ENCODE results near the gene BTG1.

BTG1 gene, protein sequence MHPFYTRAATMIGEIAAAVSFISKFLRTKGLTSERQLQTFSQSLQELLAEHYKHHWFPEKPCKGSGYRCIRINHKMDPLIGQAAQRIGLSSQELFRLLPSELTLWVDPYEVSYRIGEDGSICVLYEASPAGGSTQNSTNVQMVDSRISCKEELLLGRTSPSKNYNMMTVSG

DNA sequence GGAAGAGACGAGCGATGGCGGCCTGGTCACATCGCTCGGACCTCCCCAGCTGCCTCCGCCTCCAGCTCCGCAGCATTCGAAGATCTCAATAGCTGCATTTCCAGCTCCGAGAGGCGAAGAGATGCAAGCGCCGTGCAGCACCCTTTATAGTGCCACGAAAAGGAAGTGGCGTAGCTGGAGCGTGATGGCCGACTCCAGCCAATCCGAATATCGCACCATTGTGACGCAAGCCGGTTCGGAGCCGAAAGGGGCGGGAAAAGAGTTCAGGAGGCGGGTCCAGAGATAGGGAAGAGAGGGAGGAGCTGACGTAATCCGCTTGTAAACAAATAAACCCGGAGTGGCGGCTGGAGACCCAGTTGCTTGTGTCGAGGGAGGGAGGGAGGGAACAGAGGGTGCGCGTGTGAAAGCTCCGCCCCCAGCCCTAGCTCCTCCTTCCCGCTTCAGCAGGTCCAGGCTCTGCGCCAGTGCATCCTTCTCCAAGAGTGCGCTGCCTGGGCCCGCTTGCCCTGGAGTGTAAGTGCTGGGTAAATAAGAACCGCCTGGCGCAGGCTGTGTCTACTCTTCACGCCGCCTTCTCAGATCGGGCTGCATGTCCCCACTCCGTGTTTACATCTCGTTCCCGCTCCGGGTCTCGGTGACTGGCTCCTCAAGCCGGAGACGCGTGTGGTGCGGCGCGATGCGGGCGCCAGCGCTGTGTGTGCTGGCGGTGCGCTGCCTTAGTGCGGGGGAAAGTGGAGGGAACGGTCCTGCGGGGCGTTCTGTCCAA, at the start of gene BTG1:
Gene BTG1 (minus strand): TSS at position 116 of the 766 bp plus-strand sequence. CDS start 311 bp downstream, outside the sequence.
- DNase-seq: peak; percentile 100

DNA sequence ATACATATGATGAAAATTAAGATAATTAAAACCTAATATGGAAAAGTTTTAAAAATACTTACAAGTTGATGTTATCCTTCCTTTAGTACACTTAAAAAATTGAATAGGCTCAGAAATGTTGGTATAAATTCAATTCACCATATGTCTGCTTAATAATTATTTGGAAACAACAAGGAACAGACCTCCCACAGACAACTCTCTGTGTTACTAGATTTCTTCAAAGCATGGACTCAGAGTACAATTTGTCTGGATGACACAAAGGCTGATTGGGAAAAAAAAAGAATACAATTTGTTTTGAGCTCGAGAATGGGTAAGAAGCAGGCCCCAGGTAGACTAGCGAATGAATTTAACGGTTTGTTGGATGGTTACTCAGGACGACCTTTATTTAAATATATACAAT, 48.9 kb upstream of the BTG1 start:
- DNase-seq: no peak

DNA sequence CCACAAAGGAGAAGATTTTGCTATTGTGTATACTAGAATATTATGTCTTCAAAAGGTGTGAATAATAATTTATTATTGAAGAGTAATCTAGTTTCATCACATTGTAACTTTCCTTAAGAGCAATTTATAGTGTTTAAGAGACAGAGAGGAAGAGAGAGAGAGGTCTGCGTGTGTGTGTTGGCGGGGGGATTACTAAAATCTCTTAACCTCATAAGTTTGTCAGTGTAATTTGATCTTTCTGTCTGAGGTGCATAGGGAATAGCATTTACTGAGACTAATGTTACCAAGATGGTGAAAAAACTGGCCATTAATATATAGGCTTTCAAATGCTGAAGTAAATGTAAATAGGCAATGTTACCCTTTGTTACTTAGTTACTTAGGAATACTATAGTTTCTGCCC, 48.2 kb upstream of the BTG1 start:
- no peak for DNase-seq

DNA sequence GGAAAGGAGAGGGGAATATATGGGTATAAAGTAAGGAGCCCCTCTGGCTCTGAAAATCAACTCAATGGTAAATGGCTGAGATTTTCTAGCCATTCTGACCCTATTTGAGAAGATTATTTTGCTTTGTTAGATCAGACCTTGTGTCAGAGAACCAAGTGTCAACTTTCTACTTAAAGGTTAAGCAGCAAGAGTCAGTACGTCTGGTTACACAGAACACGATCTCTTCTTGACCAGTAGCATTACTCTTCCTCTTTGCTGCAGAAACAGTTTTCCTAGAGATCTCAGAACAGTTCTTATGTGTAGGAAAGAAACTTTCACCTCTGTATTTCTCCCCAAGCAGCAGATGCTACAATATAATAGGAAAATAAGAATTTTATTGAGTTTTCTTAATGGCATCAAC, 47.4 kb upstream of the BTG1 start:
- no peak for DNase-seq

DNA sequence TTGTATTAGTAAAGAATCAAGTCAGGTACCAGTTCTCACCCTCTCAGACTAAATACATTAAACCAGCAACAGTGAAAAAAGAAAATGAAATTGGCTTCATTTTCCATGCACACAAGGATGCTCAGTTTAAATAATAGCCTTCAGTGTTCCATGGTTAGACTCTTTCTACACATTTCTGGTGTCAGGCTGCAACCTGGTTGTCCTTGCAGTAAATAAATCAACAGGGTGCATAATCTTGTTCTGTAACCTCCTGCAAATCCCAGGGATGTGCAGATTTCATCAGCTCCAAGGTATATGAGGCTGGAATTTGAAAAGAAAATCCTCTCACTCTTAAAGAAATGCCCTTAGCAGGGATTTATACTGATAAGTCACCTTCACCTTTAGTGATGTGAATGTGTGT, 46.7 kb upstream of the BTG1 start:
- DNase-seq: no peak

DNA sequence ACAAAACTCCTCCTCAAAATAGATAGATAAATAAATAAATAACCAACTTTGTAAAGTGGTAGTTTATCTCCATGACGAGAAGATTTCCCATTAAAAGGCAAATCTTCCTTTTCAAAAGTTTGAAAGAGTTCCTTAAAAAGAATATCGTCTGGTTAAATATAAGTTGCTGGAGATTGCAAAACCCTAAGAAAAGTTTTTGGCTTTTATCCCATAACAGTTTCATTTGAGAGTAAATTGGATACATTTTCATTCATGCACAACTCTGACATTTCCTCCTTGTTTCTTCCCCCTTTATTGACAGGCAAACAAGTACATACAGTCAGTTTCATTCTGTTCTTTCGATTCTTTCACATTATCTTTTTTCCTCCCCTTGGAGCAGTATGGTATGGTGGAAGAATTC, 45.4 kb upstream of the BTG1 start:
- no peak for DNase-seq

DNA sequence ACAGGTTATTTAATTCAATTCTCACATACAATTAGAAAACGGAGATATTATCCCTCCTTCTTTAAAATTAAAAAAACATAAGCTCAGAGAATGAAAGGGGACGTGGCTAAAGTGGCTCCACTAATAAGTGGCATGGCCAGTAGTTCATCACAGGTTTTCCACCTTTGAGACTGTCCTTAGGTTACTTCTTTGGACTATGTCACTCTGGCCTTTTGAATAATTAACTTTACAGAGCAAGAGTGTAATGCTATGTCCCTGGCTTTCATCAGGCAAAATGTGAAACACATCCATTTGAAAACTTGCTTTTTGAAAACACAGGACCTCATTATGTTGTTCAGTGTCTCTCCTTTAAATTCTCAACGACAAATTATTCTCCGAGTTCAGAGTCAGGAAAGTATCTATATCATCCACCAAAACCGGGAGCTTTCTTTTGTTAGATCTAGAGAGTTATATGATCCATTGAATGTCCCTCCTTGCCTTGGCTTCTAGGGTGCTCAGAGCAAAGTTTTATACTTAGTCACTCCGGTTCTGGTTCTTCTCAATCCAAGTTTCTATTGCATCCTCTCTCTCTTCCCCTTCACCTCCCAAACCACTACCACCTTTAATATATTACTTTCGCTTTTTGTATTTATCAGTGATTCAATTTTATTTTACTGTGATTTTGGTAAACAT, 43.0 kb upstream of the BTG1 start:
- no peak for DNase-seq

DNA sequence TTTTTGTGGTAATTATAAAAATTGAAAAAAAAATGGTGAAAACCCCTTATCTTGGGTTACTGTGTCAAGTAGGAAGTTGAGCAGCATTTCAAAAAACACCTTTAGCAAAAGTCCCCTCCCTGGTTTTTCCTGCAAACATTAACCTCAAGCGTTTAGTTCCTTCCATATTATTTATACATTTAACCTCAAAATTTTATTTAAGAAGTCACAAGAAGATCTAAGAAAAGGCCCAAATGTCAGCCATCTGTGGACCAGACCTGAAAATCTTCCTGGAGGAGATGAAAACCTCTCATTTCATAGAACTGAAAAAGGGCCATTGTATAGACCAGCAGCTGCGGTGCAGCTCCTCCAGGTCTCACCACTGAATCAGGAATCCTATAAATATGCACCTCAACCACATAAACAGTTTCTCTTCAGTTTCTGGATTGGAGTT, 40.4 kb upstream of the BTG1 start:
- no peak for DNase-seq

DNA sequence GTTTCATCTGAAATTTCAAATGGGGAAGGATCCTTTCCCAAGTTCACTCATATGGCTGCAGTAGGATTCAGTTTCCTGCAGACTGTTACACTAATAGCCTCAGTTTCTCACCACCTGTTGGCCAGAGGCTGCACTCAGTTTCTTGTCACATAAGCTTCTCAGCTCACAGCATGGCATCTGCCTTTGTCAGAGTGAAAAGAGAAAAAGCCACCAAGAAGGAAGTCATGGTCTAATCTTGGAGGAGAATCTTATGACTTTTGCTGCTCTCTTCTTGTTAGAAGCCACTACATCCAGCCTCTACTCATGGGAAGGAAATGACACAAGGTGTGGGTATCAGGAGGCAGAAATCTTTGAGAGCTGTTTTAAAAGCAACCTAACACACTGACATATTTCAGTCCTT, 39.4 kb upstream of the BTG1 start:
- no peak for DNase-seq

DNA sequence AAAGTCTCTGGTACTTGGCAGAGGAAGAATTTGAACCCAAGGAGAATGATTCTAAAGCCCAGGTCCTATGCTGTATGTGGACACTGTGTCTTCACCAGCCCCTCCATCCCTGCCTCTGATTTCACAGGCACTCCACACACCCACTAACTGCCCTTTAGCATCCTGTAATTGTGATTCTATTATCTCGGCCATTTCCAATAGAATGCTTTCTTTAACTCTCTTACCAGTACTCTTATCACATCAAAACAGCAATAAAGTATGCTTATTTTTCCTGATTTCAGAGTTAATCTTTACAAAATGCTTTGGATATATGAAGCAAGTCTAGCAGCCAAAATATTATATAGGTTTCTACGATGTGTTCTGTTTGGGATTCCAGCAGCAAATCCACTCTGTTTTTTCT, 37.9 kb upstream of the BTG1 start:
- DNase-seq: no peak

DNA sequence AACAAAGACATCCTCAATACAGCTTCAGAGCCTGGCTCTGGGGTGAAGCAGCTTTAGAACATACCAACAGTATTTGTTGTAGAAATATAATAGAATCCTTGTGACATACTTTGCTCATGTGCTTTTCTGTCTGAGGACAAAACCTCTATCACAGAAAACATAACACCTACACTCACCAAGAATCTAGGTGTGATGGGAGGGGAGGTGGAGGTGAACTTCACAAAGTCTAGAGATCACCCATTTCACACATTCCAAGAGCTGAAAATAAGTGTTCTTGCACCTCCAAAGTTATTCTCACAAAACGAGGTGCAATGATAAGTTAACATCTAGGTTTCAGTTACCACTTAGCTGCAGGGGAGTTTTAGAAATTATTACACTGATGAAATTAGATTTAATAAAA, 32.7 kb upstream of the BTG1 start:
- DNase-seq: no peak

DNA sequence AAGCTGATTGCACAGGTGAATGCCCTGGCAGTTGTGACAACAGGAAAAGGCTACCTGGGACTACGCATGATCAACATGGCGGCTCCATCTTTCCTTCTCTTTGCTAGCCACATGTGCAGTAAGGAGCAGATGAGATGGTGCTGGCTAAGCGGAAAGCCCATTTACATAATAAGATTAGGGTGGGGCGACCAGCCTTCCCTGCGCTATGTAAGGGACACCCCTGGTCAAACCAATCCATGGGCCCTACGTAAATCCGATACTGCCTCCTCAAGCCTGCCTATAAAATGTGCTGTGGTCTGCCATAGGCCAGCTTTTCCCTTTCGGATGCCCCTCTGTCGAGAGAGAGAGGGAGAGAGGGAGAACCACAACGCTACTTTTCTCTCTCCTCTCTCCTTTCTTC, 31.0 kb upstream of the BTG1 start:
- DNase-seq: no peak

DNA sequence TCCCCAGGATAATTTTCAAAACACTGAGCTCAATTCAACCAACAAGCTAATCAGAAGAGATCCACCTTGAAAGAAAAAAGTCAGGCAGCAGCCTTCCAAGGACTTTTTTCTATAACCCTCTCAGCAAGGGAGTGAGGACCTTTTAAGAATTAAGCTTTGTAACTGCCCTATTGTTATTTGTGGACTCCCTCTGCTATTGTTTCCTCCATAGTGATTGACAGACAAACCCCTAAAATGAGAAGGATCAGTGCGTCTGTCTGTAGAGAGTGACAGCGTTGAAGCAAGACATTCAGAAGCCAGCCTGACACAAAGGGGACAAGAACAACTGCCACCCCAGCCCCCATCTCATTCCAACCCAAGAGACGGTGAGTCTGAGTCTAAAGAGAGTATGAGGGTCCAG, 30.3 kb upstream of the BTG1 start:
- no peak for DNase-seq

DNA sequence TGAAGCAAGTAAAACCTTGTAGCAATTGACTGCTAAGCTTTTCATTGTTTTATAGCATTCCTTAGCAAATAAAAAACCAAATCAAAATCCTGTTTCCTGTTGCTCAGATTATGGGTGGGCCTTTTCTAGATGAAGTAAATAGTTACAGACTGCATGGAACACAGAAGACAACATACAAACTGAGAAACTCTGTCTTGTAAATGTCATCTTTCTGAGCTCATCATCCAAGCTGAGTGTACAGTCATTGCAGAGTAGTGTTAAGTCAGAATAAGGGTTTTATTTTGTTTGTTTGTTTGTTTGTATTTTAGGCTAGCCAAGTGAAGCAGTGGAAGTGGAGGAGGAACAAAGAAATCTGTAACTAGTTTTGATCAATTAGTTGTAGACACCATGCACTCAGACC, 24.4 kb upstream of the BTG1 start:
- DNase-seq: no peak

DNA sequence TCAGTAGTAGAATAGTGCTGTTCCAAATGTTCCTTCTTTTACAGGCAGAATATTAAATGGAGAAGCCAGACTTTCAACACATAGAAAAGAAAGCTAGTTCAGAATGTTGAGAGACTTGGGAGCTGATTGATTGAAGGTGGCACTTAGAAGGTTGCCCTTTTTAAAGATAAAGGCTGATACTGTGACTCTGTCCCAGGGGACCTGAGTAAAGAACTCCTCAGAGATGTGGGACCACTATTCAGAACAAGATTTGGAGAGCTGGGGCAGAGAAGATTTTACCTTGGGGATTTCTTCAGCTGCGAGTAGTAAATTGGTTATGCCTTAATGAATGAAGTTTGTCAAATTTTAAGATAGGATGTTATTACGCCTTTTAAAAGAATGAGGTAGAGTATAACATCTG, 21.4 kb upstream of the BTG1 start:
- no peak for DNase-seq

DNA sequence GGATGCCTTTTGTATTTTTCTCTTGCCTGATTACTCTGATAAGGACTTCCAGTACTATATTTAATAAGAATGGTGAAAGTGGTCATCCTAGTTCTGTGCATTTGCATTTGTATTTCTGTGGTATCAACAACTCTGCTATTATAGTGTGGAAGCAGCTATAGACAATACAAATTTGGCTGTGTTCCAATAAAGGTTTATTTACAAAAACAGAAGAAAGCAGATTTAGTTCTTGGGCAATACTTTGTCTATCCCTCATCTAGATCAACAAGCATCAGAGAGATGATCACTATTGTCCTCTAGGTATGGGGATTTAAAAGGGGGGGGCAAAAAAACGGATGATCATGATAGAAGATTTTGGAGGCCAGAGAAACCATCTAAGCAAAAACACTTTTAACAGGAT, 19.1 kb upstream of the BTG1 start:
- no peak for DNase-seq

DNA sequence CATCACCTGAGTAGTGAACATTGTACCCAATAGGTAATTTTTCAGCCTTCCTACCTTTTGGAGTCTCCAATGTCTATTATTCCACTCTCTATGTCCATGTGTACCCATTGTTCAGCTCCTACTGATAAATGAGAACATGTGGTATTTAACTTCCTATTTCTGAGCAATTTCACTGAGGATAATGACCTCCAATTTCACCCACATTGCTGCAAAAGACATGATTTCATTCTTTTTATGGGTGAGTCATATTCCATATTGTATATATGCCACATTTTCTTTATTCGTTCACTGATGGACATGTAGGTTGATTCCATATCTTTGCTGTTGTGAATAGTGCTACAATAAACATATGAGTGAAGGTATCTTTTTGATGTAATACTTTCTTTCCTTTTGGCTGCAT, 16.4 kb upstream of the BTG1 start:
- no peak for DNase-seq

DNA sequence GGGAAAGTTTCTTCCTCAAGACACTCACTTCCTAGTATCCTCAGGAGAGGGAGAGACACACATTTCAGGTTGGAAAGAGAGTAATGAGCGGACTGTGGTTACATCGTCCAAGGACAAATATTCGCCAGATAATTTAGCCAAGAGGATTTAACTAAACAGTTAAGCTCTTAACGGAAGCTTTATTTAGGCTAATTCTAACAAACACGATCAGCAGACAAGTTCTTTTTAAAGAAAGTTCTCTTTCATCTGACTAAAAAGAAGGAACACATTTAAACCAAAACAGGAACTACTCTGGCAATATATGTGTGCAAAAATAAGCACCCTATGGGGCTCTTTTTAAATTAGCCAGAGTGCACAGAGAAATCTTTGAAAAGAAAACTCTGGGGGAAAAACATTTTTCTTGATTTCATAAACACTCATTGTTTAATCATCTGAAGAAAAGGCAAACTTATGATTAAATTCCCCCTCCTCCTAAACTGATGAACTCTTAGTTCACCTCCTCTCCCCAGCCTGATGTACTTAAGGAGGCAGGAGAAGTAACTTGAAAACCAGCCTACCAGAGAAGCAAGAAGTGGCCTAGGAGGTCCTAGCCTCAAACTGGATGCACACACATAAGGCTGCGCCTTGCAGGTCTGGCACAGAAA, 13.3 kb upstream of the BTG1 start:
- no peak for DNase-seq

DNA sequence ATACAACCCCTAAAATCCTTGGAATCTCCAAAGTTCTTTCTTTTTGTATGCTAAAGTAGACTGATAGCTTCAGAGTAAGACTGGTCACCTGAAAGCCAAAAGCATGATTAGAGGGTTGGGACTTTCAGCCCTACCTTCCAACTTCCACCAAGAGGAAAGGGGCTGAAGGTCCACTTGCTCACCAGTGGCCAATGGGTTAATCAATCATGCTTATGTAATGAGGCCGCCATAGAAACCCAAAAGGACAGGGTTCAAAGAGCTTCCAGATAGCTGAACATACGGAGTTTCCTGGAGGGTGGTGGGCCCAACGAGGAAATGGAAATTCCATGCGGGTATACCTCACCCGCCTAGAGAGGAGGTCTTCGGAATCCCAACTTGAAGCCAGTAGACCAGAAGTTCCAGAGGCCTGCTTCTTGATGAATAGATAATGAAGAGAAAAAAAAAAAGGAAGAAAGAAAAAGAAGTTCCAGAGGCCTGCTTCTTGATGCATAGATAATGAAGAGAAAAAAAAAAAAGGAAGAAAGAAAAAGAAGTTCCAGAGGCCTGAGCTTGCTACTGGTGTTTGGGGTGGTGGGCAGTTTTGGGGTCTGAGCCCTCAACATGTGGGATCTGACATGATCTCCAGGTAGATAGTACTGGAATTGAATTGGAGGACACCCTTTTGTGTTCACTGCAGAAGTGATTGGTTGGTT, 11.2 kb upstream of the BTG1 start:
- DNase-seq: no peak

DNA sequence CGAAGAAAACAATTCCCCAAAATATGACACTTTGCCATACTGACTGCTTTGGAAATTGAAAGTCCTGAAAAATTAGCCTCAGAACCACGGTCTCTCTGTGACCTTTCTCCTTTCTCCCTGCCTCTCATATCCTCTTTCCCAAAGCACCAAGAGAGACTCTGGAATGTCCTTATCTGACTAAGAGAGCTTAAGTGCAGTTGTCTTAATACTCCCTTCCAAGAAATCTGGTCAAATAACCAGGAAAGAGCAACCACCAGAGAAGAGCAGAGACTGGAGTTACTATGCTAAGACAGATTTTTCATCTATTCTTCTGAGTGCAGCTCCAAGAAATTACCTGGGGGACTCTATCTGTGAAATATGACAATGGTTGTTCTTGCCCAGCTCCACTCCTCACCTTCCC, 10.5 kb upstream of the BTG1 start:
- no peak for DNase-seq

DNA sequence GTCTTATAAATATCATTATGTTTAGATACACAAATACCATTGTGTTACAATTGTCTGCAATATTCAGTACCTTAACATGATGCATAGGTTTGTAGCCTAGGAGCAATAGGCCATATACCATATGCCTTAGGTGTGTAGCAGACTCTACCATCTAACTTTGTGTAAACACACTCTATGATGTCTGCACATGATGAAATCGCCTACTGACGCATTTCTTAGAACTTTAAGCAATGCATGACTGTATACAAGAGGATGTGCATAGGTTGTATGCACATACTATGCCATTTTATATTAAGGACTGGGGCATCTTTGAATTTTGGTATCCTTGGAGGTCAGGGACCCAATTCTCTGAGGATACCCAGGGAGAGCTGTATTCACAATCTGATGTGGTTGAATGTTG, 10.1 kb upstream of the BTG1 start:
- DNase-seq: no peak

DNA sequence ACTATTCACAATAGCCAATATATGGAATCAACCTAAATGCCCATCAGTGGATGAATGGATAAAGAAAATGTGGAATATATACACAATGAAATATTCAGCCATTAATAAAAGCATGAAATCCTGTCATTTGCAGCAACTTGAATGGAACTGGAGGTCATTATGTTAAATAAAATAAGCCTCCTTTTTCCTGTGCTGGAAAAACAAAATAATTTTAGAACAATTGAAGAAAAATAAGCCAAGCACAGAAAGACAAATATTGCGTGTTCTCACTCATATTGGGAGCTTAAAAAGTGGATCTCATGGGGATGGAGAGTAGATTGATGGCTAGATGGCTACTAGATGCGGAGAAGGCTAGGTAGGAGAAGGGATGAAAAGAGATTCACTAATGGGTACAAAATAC, 6.3 kb upstream of the BTG1 start:
- no peak for DNase-seq

DNA sequence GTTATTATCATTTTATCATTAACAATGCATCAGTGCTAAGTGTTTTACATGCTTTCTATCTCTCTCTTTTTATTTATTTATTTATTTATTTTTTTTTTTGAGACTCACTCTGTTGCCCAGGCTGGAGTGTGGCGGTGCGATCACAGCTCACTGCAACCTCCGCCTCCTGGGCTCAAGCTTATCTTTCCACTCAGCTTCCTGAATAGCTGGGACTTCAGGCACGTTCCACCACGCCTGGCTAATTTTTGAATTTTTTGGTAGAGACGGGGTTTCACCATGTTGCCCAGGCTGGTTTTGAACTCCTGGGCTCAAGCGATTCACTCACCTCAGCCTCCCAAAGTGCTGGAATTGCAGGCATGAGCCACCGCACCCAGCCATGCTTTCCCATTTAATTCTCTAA, 3.9 kb upstream of the BTG1 start:
- DNase-seq: no peak
